HG03025 (cell line): ENCODE measurements around the gene HMX2.

Experiments used
- ATAC-seq: cut with Tn5 transposase; IDR thresholded peaks from one replicate; pipeline ENCODE4 v1.9.1; 2021; ENCODE audit warnings: mild to moderate bottlenecking, moderate library complexity; ENCODE audit not compliant: unreplicated experiment, low FRiP score

Gene HMX2

GRCh38 chr10:123180101-123181090 lies 32.5 kb downstream of the HMX2 start:
- no peak for ATAC-seq

DNA sequence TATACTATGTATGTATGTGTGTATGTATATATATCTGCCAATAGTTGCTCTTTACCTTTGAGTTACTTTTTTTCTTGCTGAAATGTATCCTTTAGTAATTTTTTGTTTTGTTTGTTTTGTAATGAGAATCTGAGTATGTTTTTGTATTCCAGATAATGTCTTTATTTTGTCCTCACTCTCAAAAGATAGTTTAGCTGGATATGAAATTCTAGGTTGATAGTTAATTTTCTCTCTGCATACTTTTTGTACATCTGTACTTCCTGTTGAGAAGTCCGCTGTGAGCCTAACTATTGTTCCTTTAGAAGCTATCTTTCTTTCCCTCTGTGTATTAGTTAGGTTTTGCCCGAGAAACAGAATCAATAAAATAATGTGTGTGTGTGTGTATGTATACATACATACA lies 35.8 kb downstream of the HMX2 start:
- ATAC-seq = no peak

DNA sequence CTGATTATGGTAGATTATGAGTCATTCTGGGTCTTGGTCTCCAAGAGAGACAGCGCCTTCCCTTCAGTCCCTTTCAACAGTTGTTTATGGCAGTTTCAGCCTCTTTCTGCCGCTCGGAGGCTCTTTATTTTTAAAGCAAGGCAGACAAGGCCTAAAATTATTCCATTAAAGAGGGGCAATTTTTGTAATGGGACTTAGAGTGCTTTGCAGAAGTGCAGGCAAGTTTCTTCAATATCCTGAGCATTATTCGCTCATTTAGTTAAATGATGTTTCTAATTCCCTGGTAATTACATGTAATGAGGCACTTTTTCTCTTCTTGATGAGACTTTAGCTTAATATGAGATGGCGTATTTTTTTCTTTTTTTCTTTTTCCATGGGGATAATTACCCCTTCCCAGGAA lies 39.8 kb downstream of the HMX2 start:
- ATAC-seq = no peak

- ATAC-seq = no peak
Observed at GRCh38 chr10:123191886-123192285, 44.0 kb downstream of the HMX2 start.

- no peak for ATAC-seq
Observed at GRCh38 chr10:123194056-123194455, 46.1 kb downstream of the HMX2 start.
